Kidney epithelial cell (primary cell): ENCODE measurements around the gene TBKBP1. TPM values are rescaled to one million over a fixed set of nuclear protein-coding genes. Genes with fewer than 3 reads are reported as not detected.

Experiments used
- DNase-seq: peaks from one replicate; pipeline ENCODE4 v3.0.0-alpha.2; 2010; ENCODE audit warnings: low read depth
- H3K27me3 ChIP-seq: 2 replicates; pipeline ENCODE4 v1.6.0; 2011; ENCODE audit warnings: low read length; ENCODE audit not compliant: control insufficient read depth, insufficient read depth
- H3K36me3 ChIP-seq: 2 replicates; pipeline ENCODE4 v1.5.1; 2011; ENCODE audit warnings: low read length; ENCODE audit not compliant: control insufficient read depth, insufficient read depth
- H3K4me3 ChIP-seq: 2 replicates; pipeline ENCODE4 v1.5.1; 2011; ENCODE audit warnings: low read depth, mild to moderate bottlenecking, control low read depth, low read length
- total RNA-seq: library from RNA; depleted of rRNA; stranded (reverse); fragments of >200 nt; gene quantifications from 2 replicates; pipeline ENCODE4 v1.2.3, GENCODE V29; 2015
- TF ChIP-seq, protein P1 (sequence below): IDR thresholded peaks from 2 replicates; pipeline ENCODE4 v1.5.1; 2011; ENCODE audit warnings: mild to moderate bottlenecking, moderate library complexity, low read length, control low read depth, inconsistent platforms; ENCODE audit not compliant: insufficient read depth, poor library complexity, severe bottlenecking

The TBKBP1 gene
- total RNA-seq, 1 donor from 2014 or later: 9.7 TPM

DNA sequence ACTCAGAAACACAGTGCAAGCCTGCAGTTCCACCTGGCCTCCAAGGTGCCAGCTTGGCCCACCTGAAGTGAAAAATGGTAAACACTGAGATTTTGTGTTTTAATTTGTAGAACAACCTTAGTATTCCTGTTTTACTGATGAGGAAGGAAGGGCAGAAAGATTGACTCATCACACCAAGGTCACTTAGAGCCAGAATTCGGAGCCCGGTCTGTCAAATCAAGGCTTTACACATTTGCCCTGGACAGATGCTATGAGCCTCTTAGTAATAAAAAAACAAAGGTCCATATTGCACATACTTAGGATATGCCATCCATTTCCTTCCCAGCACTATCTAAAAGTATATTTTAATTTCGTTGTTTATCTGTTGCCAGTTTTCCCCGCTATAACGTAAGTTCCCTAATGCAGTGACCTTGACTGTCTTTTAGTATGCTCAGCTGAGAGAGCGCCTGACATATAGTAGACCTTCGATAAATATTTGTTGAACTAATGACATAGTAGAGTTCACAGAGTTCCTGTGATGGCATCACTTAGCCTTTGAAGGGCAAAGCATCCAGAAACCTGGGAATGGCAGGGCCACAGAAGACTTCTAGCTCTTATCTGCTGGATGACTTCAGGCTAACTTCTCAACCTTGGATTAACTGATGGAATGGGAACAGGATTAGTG is 7.2 kb upstream of the TBKBP1 start:
- peaks cover 3% of the 10 kb centered on the region for H3K36me3 ChIP-seq
- H3K4me3 ChIP-seq: no peak overlapping the region
- H3K27me3 ChIP-seq: no peaks in the 10 kb centered on the region
- DNase-seq: no peak
- TF ChIP-seq, protein P1, sequence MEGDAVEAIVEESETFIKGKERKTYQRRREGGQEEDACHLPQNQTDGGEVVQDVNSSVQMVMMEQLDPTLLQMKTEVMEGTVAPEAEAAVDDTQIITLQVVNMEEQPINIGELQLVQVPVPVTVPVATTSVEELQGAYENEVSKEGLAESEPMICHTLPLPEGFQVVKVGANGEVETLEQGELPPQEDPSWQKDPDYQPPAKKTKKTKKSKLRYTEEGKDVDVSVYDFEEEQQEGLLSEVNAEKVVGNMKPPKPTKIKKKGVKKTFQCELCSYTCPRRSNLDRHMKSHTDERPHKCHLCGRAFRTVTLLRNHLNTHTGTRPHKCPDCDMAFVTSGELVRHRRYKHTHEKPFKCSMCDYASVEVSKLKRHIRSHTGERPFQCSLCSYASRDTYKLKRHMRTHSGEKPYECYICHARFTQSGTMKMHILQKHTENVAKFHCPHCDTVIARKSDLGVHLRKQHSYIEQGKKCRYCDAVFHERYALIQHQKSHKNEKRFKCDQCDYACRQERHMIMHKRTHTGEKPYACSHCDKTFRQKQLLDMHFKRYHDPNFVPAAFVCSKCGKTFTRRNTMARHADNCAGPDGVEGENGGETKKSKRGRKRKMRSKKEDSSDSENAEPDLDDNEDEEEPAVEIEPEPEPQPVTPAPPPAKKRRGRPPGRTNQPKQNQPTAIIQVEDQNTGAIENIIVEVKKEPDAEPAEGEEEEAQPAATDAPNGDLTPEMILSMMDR: no peak

DNA sequence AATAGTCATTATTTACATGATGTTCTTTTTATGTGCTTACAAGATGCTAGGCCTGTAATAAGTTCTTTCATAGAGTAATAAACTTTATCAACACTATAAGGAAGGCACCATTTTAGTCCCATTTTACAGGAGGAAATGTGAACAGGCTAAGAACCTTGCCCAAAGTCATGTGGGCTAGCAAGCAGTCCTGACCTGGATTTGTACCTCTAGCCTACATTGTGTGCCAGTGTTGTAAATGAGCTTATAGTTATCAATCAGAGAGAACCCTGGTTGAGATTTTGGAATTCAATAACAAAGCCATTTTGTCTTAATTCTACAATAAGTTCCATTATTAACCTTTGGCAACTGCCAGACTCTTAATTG is 6.7 kb upstream of the TBKBP1 start:
- no peak overlapping the region for H3K4me3 ChIP-seq
- H3K27me3 ChIP-seq: no peaks in the 10 kb centered on the region
- peaks cover 3% of the 10 kb centered on the region for H3K36me3 ChIP-seq
- TF ChIP-seq, protein P1: no peak
- no peak for DNase-seq

DNA sequence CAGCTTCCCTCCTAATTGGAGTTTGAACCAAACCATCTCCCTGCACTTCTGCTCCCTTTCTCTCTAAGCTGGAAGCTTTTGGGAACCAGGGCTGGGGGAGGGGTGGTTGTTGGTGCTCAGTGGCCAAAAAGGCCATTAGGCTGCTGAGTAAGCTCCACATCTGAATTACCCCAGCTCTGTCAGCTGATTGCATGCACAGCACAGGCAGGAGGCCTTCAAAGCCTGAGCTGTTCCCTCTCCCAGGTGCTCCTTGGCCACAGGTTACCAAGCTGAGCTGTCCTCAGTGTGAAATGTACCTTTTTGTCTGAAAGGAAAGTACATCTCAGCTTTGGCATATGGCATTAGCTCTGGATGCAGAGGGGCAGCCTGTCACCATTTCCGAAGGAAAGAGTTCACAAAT is 6.2 kb upstream of the TBKBP1 start:
- DNase-seq: no peak
- TF ChIP-seq, protein P1: no peak
- Histone ChIP-seq H3K36me3 (peaks cover 2% of the 10 kb centered on the region), H3K4me3 (no peak overlapping the region), H3K27me3 (no peaks in the 10 kb centered on the region)

DNA sequence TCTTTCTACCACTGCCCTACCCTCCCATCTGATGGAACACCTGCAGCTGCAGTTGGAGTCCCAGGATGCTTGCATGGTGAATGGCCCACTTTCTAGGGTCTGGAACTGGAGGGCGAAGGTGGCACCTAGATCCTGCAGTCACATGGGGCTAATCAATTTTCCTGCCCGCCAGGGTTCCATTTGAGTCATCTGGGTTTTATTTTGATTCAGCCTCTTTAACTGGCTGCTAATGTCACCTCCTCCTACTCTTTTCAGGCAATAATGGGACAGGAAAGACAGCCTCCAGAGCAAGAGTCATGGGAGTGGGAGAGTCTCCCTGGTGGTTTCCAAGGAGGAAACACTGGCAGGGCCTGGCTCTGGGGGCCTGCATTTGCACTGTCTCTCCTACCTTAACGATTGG is 3.8 kb upstream of the TBKBP1 start:
- TF ChIP-seq, protein P1: no peak

DNA sequence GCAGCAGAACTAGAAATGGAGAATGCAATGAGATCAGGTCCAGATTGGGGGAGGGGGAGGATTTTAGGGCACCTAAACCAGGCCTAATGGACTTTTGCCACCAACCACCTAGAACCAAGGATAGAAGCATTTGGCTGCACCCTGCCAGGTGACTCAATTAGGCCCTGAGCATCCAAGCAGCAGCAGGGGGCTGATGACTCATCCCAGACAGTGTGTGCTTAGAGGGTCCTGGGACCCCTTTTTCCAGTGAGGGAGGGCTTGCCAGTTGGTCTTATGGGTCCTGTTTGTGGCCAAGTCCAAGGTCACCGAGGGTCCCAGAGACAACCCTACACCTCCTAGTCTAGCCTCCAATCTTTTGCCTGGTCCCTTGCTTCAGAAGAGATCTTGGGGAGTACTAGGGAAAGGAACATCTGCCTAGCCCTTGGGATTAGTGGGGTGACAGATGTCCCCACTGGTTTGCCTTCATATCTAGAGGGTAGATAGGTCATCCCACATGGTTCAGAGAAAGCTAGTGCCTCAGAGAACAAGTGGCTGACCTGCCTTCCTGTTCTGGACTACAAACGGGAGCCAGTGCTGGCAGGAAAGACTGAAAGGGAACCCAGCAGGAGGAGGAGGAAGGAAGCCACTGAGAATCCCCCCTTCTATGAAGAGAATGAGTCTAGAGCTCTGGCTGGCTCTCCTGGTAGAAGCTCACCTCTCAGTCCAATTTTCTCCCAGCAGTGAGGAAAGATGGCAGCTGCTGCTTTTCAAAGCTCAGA is 1.6 kb upstream of the TBKBP1 start:
- H3K36me3 ChIP-seq: no peaks in the 10 kb centered on the region
- no peaks in the 10 kb centered on the region for H3K27me3 ChIP-seq
- no peak for DNase-seq
- no peak overlapping the region for H3K4me3 ChIP-seq
- TF ChIP-seq, protein P1: no peak

More for the DNA sequence above, 3.8 kb upstream of the TBKBP1 start:
- DNase-seq: no peak
- Histone ChIP-seq H3K36me3 (no peaks in the 10 kb centered on the region), H3K4me3 (no peak overlapping the region), H3K27me3 (no peaks in the 10 kb centered on the region)
